NCI-H345 (cell line): Measurements from ENCODE around the gene WDR44.
"Not testable (repeated sequence)": the region's sequence is repeated elsewhere in the genome, so short reads cannot be mapped to it uniquely, and the experiment has no call there.

Experiments
- DNase-seq: peaks from one replicate; lab custom pipeline; 2025; lab: John Stamatoyannopoulos, UW

The WDR44 gene, protein sequence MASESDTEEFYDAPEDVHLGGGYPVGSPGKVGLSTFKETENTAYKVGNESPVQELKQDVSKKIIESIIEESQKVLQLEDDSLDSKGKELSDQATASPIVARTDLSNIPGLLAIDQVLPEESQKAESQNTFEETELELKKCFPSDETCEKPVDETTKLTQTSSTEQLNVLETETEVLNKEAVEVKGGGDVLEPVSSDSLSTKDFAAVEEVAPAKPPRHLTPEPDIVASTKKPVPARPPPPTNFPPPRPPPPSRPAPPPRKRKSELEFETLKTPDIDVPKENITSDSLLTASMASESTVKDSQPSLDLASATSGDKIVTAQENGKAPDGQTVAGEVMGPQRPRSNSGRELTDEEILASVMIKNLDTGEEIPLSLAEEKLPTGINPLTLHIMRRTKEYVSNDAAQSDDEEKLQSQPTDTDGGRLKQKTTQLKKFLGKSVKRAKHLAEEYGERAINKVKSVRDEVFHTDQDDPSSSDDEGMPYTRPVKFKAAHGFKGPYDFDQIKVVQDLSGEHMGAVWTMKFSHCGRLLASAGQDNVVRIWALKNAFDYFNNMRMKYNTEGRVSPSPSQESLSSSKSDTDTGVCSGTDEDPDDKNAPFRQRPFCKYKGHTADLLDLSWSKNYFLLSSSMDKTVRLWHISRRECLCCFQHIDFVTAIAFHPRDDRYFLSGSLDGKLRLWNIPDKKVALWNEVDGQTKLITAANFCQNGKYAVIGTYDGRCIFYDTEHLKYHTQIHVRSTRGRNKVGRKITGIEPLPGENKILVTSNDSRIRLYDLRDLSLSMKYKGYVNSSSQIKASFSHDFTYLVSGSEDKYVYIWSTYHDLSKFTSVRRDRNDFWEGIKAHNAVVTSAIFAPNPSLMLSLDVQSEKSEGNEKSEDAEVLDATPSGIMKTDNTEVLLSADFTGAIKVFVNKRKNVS

GRCh38 chrX:118345464-118346257 lies at the start of gene WDR44:
Gene WDR44, plus strand, starts transcription at chrX:118346106. Its CDS starts 398 bp downstream, at chrX:118346504.
- DNase-seq = peak; percentile 97

DNA sequence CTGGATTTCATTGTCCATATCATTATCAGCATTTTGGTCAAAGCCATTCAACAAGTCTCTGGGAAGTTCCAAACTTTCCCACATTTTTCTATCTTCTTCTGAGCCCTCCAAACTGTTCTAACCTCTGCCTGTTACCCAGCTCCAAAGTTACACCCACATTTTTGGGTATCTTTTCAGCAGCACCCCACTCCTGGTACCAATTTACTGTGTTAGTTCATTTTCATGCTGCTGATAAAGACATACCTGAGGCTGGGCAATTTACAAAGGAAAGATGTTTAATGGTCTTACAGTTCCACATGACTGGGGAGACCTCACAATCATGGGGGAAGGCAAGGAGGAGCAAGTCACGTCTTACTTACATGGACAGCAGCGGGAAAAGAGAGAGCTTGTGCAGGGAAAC lies 40.1 kb upstream of the WDR44 start:
- DNase-seq = not testable (repeated sequence)

DNA sequence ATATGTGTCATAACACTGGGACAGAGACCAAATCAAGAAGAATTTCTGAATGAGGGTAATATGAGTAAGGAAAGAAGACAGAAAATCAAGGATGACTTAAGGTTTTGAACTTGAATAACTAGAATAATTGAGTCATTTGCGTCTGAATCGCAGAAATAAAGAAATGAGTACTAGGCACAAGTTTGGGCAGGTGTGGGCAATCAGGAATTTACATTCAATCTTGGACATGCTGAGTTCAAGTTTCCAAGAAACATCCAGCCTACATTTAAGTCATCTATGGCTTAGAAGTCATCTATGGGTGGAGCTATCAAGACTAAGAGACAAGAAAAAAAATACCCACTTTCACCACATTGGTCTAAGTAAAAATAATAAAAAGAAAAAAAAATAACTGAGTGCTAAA lies 30.4 kb upstream of the WDR44 start:
- no peak for DNase-seq

GRCh38 chrX:118324588-118324987 lies 21.3 kb upstream of the WDR44 start:
- DNase-seq = no peak

DNA sequence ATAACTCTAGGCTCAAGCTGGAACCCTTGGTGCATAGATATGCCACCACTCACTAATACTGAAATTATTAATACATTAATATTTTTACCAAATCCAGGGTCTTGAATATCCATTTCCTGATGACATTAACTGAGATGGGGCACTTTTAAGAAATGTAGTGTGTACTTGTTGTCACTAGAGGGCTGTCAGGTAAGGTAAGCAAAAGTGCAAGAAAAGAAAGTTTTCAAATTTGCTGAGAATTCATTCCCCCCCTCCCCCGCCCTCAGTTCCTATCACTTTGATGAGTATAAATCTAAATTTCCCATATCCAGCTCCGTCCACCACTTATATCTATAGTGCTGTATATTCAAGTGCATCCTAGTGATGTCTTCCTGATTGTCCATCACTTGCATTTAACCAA lies 20.5 kb upstream of the WDR44 start:
- DNase-seq = no peak

GRCh38 chrX:118329175-118329574 lies 16.7 kb upstream of the WDR44 start:
- no peak for DNase-seq

DNA sequence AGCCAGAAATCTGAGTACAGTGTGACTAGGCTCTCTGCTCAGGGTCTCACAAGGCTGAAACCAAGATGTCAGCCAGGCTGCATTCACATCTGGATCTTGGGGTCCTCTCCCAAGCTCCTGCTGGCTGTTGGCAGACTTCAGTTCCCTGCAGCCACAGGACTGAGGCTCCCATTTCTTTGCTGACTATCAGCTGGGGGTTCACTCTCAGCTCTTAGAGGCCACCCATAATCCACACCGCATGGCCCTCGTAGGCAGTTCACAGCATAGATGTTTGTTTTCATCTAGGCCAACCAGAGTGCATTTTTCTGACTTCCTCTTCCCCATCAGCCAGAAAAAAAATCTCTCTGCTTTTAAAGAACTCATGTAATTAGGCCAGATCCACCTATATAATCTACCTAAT lies 8.2 kb upstream of the WDR44 start:
- DNase-seq = no peak

GRCh38 chrX:118338930-118339329 lies 7.0 kb upstream of the WDR44 start:
- no peak for DNase-seq

DNA sequence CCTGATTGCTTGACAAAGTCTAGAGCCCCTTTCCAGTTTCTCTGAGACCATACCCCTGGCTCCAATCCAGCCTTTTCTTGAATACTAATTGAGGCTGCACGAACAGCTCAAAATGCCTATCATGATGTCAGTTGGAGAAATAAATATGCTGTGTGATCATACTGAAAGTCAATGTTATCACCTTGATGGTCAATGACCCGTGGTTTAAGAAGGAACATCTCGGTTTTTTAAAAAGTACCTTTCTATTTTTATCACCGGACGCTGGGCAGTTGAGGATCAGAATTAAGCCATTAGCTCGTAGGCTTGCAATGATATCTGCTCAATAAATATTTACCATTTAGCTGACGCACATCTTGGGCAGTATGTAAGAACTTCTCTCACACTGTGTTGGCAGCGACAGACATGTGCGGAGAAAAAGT lies 852 bp upstream of the WDR44 start:
- peak; percentile 14 for DNase-seq

DNA sequence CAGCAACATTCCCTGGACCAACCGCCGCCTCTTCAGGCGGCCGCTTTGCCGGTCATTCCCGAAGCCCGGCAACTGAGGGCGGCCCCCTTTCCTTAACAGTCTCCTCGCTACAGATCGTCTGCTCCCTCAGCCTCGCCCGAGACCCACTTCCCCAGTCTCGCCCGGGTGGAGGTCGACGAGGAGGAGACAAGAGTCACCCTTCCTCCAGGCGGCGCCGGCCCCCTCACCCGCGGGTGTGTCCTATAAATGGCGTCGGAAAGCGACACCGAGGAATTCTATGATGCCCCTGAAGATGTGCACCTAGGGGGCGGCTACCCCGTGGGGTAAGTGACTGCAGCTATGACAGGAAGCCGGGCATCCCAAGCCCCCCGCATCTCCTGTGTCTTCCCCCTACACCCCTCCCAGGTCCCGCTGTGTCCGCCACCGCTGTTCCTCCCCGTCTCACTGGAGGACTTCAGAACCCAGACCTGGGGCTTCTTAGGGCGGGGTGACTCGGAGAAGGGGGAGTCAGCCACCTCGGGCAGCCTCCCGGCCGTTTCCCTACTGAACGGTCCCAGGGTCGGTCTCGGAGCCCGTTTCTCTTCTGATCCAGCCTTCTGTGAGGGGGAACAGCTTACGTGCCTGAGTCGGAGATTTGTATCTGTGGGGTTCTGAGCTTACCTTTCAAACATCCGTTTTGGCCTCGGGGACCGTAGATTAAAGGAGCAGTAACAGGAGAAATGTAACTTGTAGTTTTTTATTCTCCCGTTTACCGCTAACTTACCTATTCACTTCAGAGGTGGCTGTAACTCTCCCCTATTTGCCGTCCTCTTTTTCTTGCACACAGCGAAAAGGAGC lies 570 bp downstream of the WDR44 start:
- peak; percentile 41 for DNase-seq

DNA sequence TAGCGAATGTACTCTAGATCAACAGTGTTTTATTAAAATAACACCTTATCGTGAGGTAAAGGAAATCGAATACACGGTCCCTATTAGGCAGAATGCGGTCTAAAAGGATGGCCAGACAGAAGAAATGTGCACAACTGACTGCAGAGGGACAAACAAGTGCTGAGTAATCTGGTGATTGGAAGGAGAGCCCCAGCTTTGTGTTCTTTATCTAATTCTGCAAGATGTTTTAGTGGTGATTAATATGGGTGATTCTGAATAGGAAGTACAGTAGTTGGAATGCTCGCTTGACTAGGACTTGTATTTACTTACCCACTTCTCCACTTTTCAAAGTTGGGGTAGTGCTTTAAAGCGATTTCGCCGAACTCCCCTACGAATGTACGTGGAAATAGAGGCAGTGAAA lies 1.2 kb downstream of the WDR44 start:
- DNase-seq = no peak

GRCh38 chrX:118347736-118348135 lies 1.8 kb downstream of the WDR44 start:
- DNase-seq = no peak

DNA sequence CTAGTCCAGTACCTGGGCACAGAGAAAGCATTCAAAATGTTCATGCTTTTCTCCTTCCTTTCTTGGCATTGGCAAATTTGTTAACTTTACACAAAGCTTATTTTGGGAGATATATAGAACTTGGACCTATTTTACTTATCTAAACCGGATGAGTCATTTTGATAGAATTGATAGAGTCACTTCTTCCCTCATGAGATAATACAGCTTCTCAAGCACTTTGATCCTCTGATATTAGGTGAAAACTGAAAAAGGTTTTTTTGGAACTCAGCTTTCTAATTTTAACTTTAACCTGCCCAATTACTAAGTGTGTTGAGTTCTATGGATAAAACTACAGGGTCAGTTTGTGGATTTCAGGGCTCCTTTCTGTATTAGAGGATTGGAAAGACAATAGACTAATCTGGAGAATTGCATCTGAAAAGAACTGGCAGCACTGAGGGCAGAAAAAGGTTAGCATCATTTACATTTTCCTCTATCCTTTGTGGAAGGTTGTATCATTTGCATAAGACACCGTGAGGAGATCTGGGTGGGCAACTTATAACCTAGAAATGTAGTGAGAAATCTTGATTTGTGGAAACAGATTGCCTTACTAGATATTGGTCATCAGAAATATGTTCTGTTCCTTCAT lies 2.4 kb downstream of the WDR44 start:
- DNase-seq = no peak

DNA sequence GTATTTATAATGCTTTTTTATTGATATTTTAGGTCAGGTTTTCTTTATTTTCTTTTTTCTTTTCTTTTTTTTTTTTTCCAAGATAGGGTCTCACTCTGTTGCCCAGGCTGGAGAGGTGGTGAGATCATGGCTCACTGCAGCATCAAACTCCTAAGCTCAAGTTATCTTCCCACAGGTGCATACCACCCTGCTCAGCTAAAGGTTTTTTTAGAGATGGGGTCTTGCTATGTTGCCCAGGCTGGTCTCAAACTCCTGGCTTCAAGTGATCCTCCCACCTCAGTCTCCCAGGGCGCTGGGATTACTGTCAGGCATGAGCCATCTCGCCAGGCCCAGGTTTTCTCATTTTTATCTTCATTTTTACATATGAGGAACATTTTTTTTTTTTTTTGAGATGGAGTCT lies 3.3 kb downstream of the WDR44 start:
- no peak for DNase-seq

DNA sequence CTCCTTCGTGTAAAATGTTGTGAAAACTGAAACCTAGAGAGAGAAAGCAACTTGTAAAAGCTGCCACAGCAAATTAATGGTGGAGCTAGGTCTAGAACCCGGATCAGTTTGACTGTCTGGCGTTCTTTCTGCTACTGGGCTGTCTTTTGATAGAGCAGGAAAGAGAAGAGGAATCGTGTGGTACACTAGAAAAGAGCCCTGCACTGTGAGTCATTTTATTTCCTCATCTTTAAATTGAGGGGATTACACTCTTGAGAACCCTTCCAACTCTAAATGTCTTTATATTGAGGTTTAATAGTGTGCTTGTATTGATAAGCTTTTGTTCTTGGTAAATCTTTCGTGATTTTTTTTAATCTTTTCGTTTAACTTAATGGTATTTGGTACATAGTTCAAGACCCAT lies 4.3 kb downstream of the WDR44 start:
- no peak for DNase-seq

GRCh38 chrX:118350706-118351105 lies 4.8 kb downstream of the WDR44 start:
- DNase-seq = no peak

DNA sequence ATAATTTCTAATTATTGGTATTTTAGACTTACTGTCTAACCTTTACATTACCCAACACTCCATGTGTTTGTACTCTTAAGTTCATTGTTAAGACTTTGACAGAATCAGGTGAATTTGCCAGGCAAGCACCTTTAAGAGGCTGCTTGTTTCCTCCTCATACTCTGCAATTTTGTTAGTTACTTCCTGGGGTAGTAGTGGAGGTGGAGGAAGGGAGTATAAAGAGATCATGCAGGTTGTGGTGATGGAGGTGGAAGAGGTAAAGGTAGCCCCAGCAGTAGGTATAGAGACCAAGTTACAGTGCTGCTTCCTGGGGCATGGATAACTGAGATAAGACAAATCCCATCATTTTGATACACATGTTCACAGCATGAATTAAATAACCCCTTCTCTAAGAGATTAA lies 6.7 kb downstream of the WDR44 start:
- DNase-seq = no peak

DNA sequence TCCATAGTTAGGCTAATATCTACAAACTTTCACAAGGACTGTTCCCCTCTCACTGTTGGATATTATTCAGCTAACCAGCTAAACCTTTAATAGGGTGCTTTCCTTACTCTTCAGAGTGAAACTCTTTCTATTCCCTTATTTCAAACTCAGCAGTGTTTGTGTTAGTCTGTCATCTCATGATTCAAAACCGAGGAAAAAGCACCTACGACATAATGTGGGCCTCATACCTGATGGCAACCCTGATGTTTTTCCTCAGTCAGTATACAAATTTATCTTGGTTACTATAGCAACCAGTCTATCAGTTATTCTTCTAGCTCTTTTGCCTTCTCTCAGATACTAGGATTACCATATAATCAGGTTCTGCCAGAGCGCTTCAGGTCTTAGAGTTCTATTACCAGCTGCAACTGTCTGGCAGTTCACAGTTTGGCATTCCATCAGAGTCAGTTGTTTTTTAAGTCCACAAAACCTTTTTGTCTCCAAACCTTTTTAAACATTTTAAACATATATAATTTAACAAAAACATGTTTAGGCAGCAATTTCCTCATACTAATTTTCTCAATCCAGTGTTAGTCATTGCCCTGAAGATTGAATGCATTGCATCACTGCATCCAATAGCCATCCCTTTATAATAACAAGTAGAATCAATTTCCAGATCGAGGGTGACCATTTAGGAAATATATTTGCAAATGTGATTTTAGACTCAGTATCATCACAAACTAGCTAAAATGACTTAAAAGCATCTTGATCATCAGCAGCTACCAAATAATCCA lies 7.4 kb downstream of the WDR44 start:
- no peak for DNase-seq

DNA sequence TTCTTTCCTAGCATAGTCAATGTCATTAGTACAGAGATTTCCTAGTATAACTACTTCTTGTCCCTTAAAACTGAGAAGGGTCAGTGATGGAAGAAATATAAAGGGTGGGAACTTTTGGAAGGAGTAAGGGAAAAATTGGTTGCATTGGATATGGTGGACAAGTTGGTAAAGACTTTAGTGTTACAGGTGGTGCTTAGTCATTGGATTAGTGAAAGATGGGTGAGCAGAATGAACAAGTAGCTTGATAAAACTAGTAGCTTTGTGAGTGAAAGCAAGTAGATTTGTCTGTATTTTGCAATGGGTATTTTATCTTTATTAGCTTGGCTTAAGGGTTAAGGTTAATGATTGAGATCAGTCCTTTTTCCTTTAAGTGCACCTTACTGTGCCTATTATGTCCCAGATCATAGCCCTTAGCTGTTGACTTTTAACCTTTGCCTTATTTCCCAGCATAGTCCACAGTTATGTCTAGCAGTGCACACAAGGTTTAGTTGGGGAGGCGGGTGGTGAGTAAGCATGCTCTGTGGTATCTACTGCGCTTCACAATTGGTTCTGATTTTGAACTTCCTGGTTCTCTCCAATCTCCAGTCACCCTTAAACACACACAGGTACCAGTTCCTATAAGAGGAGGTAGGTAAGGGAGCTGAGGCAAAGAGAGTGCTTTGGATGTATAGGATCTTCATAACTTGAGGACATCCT lies 9.5 kb downstream of the WDR44 start:
- DNase-seq = no peak
